ENCODE data around the gene SCLY. TPM values are rescaled to one million over a fixed set of nuclear protein-coding genes. Genes with fewer than 3 reads are reported as not detected.

The SCLY gene
- total RNA-seq, 1 donor from 2014 or later = 11.5 TPM

- H3K4me3 ChIP-seq (ENCODE audit: low read depth, low read length) = no peak overlapping the region
- DNase-seq (ENCODE audit: low read depth) = no peak
- TF ChIP-seq, protein P1, sequence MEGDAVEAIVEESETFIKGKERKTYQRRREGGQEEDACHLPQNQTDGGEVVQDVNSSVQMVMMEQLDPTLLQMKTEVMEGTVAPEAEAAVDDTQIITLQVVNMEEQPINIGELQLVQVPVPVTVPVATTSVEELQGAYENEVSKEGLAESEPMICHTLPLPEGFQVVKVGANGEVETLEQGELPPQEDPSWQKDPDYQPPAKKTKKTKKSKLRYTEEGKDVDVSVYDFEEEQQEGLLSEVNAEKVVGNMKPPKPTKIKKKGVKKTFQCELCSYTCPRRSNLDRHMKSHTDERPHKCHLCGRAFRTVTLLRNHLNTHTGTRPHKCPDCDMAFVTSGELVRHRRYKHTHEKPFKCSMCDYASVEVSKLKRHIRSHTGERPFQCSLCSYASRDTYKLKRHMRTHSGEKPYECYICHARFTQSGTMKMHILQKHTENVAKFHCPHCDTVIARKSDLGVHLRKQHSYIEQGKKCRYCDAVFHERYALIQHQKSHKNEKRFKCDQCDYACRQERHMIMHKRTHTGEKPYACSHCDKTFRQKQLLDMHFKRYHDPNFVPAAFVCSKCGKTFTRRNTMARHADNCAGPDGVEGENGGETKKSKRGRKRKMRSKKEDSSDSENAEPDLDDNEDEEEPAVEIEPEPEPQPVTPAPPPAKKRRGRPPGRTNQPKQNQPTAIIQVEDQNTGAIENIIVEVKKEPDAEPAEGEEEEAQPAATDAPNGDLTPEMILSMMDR (conservative IDR thresholded peaks at IDR 0.05; ENCODE audit: low read depth, low read length) = no peak
These were observed 30.1 kb downstream of the SCLY start for GRCh38 chr2:238090887-238091286.

- no peak overlapping the region for H3K4me3 ChIP-seq (ENCODE audit: low read depth, low read length)
- TF ChIP-seq, protein P1 (conservative IDR thresholded peaks at IDR 0.05; ENCODE audit: low read depth, low read length) = no peak
- DNase-seq (ENCODE audit: low read depth) = no peak
These were observed 30.7 kb downstream of the SCLY start for GRCh38 chr2:238091436-238092060.

DNA sequence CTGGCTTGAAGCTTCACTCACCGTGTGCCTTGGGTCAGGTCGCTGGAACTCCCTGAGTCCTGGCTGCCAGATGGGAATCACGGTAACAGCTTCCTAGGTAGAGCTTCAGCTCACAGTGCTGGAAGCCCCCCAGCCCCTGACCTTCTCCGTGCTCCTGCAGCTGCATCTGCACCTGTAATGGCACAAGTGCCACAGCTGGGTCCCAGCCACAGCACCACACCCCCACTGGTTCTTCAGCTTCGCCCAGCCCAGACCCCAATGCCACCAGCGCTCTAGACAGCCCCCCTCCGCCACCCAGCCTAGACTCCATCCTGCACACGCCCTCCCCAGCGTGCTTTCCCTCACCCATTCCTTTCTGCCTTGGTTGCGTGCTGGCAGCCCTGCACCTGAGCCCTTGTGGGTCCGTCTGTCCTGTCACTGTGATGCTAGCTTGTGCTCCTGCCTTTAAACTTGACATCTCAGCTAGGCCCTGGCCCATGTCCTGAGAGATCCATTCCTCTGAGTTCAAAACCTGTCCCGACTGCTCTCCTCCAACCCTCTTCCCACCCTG is 31.8 kb downstream of the SCLY start:
- H3K4me3 ChIP-seq (ENCODE audit: low read depth, low read length) = no peak overlapping the region
- DNase-seq (ENCODE audit: low read depth) = no peak
- TF ChIP-seq, protein P1 (conservative IDR thresholded peaks at IDR 0.05; ENCODE audit: low read depth, low read length) = no peak

DNA sequence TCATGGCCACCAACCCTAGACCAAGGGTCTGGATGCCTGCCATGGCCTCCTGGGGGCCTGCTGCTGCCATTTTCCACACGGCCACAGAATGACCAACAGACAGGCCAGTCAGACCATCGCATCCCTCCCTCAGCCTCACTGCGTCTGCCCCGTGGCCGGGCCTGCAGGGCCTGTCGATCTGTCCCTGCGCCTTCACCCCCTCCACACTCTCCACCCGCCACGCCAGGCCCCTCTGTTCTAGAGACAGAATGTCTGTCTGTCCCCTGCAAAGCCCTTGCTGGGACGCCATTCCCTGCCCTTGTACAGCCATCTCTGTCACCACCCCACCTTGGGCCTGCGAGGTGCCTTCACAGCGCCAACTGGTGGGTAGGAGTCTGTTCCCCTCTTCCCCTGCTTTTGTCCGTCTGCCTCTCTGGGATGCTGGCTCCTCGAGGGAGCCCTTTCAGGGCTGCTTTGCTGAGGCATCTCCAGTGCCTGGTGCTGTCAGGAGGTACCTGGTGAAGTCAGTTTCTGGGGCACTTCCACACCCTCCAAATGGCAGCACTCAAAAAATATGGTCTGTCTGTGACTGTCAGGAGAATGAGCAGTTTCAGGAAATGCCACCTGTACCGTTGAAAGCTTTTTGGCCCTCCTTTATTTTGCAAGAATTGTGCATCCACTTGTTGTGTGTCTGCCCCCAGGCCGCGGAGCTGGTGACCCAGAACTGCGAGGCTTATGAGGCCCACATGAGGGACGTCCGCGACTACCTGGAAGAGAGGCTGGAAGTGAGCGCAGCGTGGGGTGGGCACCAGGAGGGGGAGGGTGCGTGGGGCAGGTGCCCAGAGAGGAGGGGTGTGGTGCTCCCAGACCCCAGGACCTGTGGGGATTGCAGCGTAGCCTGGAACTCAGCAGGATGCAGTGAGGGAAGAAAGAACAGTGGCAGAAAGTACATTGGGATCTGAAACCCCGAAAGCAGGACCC is 32.7 kb downstream of the SCLY start:
- DNase-seq (ENCODE audit: low read depth) = no peak
- no peak overlapping the region for H3K4me3 ChIP-seq (ENCODE audit: low read depth, low read length)
- TF ChIP-seq, protein P1 (conservative IDR thresholded peaks at IDR 0.05; ENCODE audit: low read depth, low read length) = no peak

- no peak overlapping the region for H3K4me3 ChIP-seq (ENCODE audit: low read depth, low read length)
- TF ChIP-seq, protein P1 (conservative IDR thresholded peaks at IDR 0.05; ENCODE audit: low read depth, low read length) = no peak
- no peak for DNase-seq (ENCODE audit: low read depth)
These were observed 33.7 kb downstream of the SCLY start for GRCh38 chr2:238094438-238095022.

DNA sequence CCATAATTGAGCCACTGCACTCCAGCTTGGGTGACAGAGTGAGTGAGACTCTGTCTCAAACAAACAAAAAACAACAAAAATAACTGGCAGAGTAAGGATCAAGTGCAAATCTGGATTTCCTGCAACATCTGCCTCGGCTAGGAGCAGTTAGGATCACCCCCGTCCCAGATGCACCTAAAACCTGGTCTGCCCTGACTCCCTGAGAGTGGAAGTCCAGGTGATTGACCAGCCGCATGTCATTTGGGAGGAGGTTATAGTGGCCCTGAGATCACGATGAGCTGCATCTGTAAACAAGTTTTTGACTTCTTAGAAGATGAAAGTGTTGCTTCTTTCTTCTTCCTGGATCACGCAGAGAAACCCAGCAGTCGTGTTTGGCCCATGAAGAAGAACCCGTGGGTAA is 34.3 kb downstream of the SCLY start:
- TF ChIP-seq, protein P1 (conservative IDR thresholded peaks at IDR 0.05; ENCODE audit: low read depth, low read length) = no peak
- no peak for DNase-seq (ENCODE audit: low read depth)
- no peak overlapping the region for H3K4me3 ChIP-seq (ENCODE audit: low read depth, low read length)
